GM12878 (cell line): ENCODE measurements around the gene DHRS9. TPM values are rescaled to one million over a fixed set of nuclear protein-coding genes. Genes with fewer than 3 reads are reported as not detected.

ENCODE experiments used
- ATAC-seq: fragments of 200-7000 bp; cut with Tn5 transposase; 3 replicates; pipeline ENCODE4 v1.9.1; 2020; ENCODE audit warnings: mild to moderate bottlenecking, moderate library complexity
- BruUV-seq: library from RNA; stranded (reverse); fragments of 400-500 nt; replicated peaks from 2 replicates; lab custom pipeline; 2021; lab: Mats Ljungman, UMichigan
- CTCF ChIA-PET: fragments of 300-600 bp; sonication (Branson Sonifier 250); formaldehyde crosslinking; extraction: SDS; loops from one replicate; lab custom pipeline; 2021; ENCODE audit warnings: inconsistent platforms; lab: Yijun Ruan, JAX
- POLR2A ChIA-PET: fragments of 350-600 bp; formaldehyde crosslinking; extraction: SDS; loops from one replicate; lab custom pipeline; 2021; ENCODE audit warnings: inconsistent platforms; lab: Charles Lee
- RAD21 ChIA-PET: fragments of 300-600 bp; sonication (Branson Sonifier 250); formaldehyde crosslinking; loops from one replicate; lab custom pipeline; 2023; ENCODE audit warnings: antibody characterized with exemption; ENCODE audit not compliant: unreplicated experiment; lab: Charles Lee
- SMC1A ChIA-PET: fragments of 300-600 bp; sonication (Branson Sonifier 250); formaldehyde crosslinking; loops from one replicate; lab custom pipeline; 2023; ENCODE audit not compliant: unreplicated experiment, uncharacterized antibody; lab: Charles Lee
- DNase-seq: peaks from one replicate; pipeline ENCODE4 v3.0.0-alpha.2; 2011; ENCODE audit warnings: low read depth, low spot score
- FAIRE-seq: peaks from 3 replicates; lab custom pipeline; 2011; peaks lifted over from hg19 to GRCh38; lab: Jason Lieb, UNC
- H2AFZ ChIP-seq: 2 replicates; pipeline ENCODE4 v1.6.0; 2011; ENCODE audit warnings: low read depth, low read length, control low read depth; ENCODE audit not compliant: control insufficient read depth
- H3K27ac ChIP-seq: 2 replicates; pipeline ENCODE4 v1.5.1; 2011; ENCODE audit warnings: control low read depth; ENCODE audit not compliant: control insufficient read depth, insufficient read depth
- H3K27me3 ChIP-seq, 2 experiments: replicated peaks in 1 of 2; 2 replicates each; pipeline versions ENCODE4 v1.6.0 to v1.6.1; 2011; ENCODE audit warnings: low read length in 1 of 2; ENCODE audit not compliant: control insufficient read depth in 2 of 2, insufficient read depth in 2 of 2
- H3K36me3 ChIP-seq, 2 experiments: 2 replicates each; pipeline ENCODE4 v1.5.1; 2011; ENCODE audit warnings: low read length in 1 of 2; ENCODE audit not compliant: control insufficient read depth in 2 of 2, insufficient read depth in 2 of 2
- H3K4me1 ChIP-seq: 2 replicates; pipeline ENCODE4 v1.6.1; 2011; ENCODE audit warnings: mild to moderate bottlenecking, low read length, moderate library complexity, mixed read lengths; ENCODE audit not compliant: control insufficient read depth, insufficient read depth
- H3K4me2 ChIP-seq: 2 replicates; pipeline ENCODE4 v1.6.0; 2011; ENCODE audit warnings: control low read depth; ENCODE audit not compliant: control insufficient read depth, insufficient read depth
- H3K4me3 ChIP-seq: fragments of 200-600 bp; sonication (generic); 2 replicates; pipeline ENCODE4 v1.5.1; 2016
- H3K79me2 ChIP-seq: 2 replicates; pipeline ENCODE4 v1.6.0; 2011; ENCODE audit warnings: low read length; ENCODE audit not compliant: control insufficient read depth, insufficient read depth
- H3K9ac ChIP-seq: 2 replicates; pipeline ENCODE4 v1.8.0; 2011; ENCODE audit warnings: low read length, control low read depth, mixed read lengths; ENCODE audit not compliant: control insufficient read depth, insufficient read depth
- H3K9me3 ChIP-seq: replicated peaks from 3 replicates; pipeline ENCODE4 v1.5.1; 2011; ENCODE audit warnings: mild to moderate bottlenecking, low read length; ENCODE audit not compliant: control insufficient read depth, insufficient read depth
- H4K20me1 ChIP-seq: 2 replicates; pipeline ENCODE4 v1.6.0; 2011; ENCODE audit not compliant: control insufficient read depth, insufficient read depth
- BHLHE40 ChIP-seq, 2 experiments: fragments of 450-650 bp in 1 of 2; IDR thresholded peaks; 2 replicates each; pipeline ENCODE4 v1.6.1; 2011 to 2017; ENCODE audit warnings: low read depth in 2 of 2, borderline replicate concordance in 1 of 2, improper control_type of control experiment in 1 of 2, low read length in 1 of 2, mild to moderate bottlenecking in 1 of 2
- CHD1 ChIP-seq: IDR thresholded peaks from 2 replicates; pipeline ENCODE4 v1.6.1; 2012; ENCODE audit warnings: low read depth, low read length, improper control_type of control experiment
- CUX1 ChIP-seq: IDR thresholded peaks from 2 replicates; pipeline ENCODE4 v1.6.1; 2012; ENCODE audit warnings: improper control_type of control experiment, low read depth, low read length; ENCODE audit not compliant: insufficient replicate concordance
- ESRRA ChIP-seq: IDR thresholded peaks from 2 replicates; pipeline ENCODE4 v1.6.1; 2012; ENCODE audit warnings: mild to moderate bottlenecking, low read length, improper control_type of control experiment
- IRF3 ChIP-seq: fragments of 450-650 bp; IDR thresholded peaks from 2 replicates; pipeline ENCODE4 v1.6.1; 2014; ENCODE audit warnings: mild to moderate bottlenecking
- JUNB ChIP-seq: IDR thresholded peaks from 2 replicates; pipeline ENCODE4 v1.6.1; 2016; ENCODE audit warnings: antibody characterized with exemption, mild to moderate bottlenecking
- PAX8 ChIP-seq: fragments of 450-650 bp; IDR thresholded peaks from 2 replicates; pipeline ENCODE4 v1.6.1; 2017; ENCODE audit warnings: mild to moderate bottlenecking, moderate library complexity
- POLR2AphosphoS2 ChIP-seq: IDR thresholded peaks from 2 replicates; pipeline ENCODE4 v1.6.1; 2011; ENCODE audit warnings: low read depth, mild to moderate bottlenecking, low read length, improper control_type of control experiment, moderate library complexity
- SMAD5 ChIP-seq: IDR thresholded peaks from 2 replicates; pipeline ENCODE4 v1.6.1; 2016; ENCODE audit warnings: antibody characterized with exemption, low read depth
- TARDBP ChIP-seq: IDR thresholded peaks from 2 replicates; pipeline ENCODE4 v1.6.1; 2016; ENCODE audit warnings: borderline replicate concordance
- TCF7 ChIP-seq: IDR thresholded peaks from 2 replicates; pipeline ENCODE4 v1.6.1; 2014; ENCODE audit warnings: antibody characterized with exemption, borderline replicate concordance
- ZBTB4 ChIP-seq: fragments of 450-650 bp; formaldehyde crosslinking; IDR thresholded peaks from 2 replicates; pipeline ENCODE4 v1.4.0; 2022; ENCODE audit warnings: mild to moderate bottlenecking, moderate library complexity
- ZNF217 ChIP-seq: fragments of 450-650 bp; IDR thresholded peaks from 2 replicates; pipeline ENCODE4 v1.6.1; 2017; ENCODE audit warnings: antibody characterized with exemption, mild to moderate bottlenecking
- ZNF24 ChIP-seq: fragments of 450-650 bp; IDR thresholded peaks from 2 replicates; pipeline ENCODE4 v1.6.1; 2017; ENCODE audit warnings: antibody characterized with exemption, mild to moderate bottlenecking
- WGBS: methylation state at CpG from one replicate; pipeline ENCODE4 v1.1.6; 2016; ENCODE audit warnings: low lambda C conversion rate; ENCODE audit not compliant: insufficient replicate concordance, insufficient coverage; ENCODE audit errors: missing lambda C conversion rate; 5-methylcytosine and 5-hydroxymethylcytosine counted together
- in situ Hi-C: fragments of 300-500 bp; cut with MboI; formaldehyde crosslinking; loops from 9 replicates; pipeline ENCODE4 v1.14.3; 2018; ENCODE audit warnings: mixed read lengths
- intact Hi-C: fragments of 100-400 bp; cut with micrococcal nuclease; formaldehyde crosslinking; loops from one replicate; pipeline ENCODE4 v1.14.2; 2022; ENCODE audit not compliant: unreplicated experiment
- polyA plus RNA-seq, 11 experiments: library from polyadenylated mRNA; depleted of rRNA in 4 of 11; unstranded in 6 of 11; stranded (reverse) in 5 of 11; fragments of >200 nt; fragmentation: Nextera tagmentation in 4 of 11; fragmentation: Illumina TruSeq in 1 of 11; extraction: Ambion mirVana in 4 of 11; extraction: Trizol in 1 of 11; gene quantifications; 1 replicate in 1 of 11; 2 replicates in 10 of 11; pipeline versions ENCODE4 v1.2.1 to v1.2.3, GENCODE V29; 2011 to 2016; ENCODE audit warnings: inconsistent platforms in 2 of 11, missing spikeins in 2 of 11, low read depth in 1 of 11
- total RNA-seq, 4 experiments: library from RNA; depleted of rRNA in 3 of 4; stranded (reverse); fragments of >200 nt in 3 of 4; fragmentation: Illumina TruSeq in 1 of 4; extraction: Trizol in 1 of 4; gene quantifications; 2 replicates each; pipeline versions ENCODE4 v1.2.1 to v1.2.3, GENCODE V29; 2013 to 2021

Gene DHRS9
- total and polyA plus RNA-seq, 10 of the 15 experiments (the other 5 are each of a cell fraction or from before 2014, with no cell fraction given) = 0.09 to 0.34 (median 0.13) TPM; not detected in 5

- no peak for TF ChIP-seq ZBTB4 (CRISPR knock-in tag)
- TF ChIP-seq IRF3 = no peak
- no peak for TF ChIP-seq ZNF24
Observed at GRCh38 chr2:169091256-169091655, 21.9 kb downstream of the DHRS9 start (continued).

- Histone ChIP-seq H3K4me1 (no peaks in the 10 kb centered on the region), H2AFZ (no peak overlapping the region), H3K27ac (no peak overlapping the region), H3K27me3 (no peaks in the 10 kb centered on the region; a peak in 1 of 4 replicates), H3K9ac (no peak overlapping the region), H3K4me2 (no peak overlapping the region), H3K9me3 (no peaks in the 10 kb centered on the region; the same call in 2 of the 3 replicates), H3K4me3 (no peak overlapping the region), H4K20me1 (no peaks in the 10 kb centered on the region), H3K79me2 (no peaks in the 10 kb centered on the region), H3K36me3 (no peaks in the 10 kb centered on the region)
- ChIA-PET POLR2A (no interaction called here), SMC1A (no interaction called here), RAD21 (no interaction called here), CTCF (no interaction called here)
- no peak for DNase-seq
- intact Hi-C loops = no loop called here
- FAIRE-seq = no peak
- WGBS = 40% methylated on average over 8 of the region's 8 CpGs
- no TSS peak for BruUV-seq
- in situ Hi-C loops = no loop called here
- no peak for ATAC-seq
- TF ChIP-seq CHD1 (no peak), BHLHE40 (IDR thresholded peaks at IDR 0.05; ENCODE audit: borderline replicate concordance in 1 of 2, low read depth in 2 of 2, low read length in 1 of 2) (no peak), TCF7 (no peak), ESRRA (no peak), POLR2AphosphoS2 (no peak), JUNB (no peak), PAX8 (no peak), TARDBP (no peak), CUX1 (no peak), SMAD5 (no peak), ZNF217 (no peak)
Observed at GRCh38 chr2:169091761-169092519, 22.6 kb downstream of the DHRS9 start.
